Measurements from ENCODE around the gene GOLGA8K.
"Not testable (repeated sequence)": the region's sequence is repeated elsewhere in the genome, so short reads cannot be mapped to it uniquely, and the experiment has no call there.

Gene GOLGA8K

GRCh38 chr15:32373707-32374106 lies 29.4 kb downstream of the GOLGA8K start:
- H4K8ac ChIP-seq (ENCODE audit: low read depth, low read length); H3K4me3 ChIP-seq (ENCODE audit: low read length); H3K36me3 ChIP-seq (ENCODE audit: control insufficient read depth, insufficient read depth, low read length); H3K79me2 ChIP-seq (ENCODE audit: control insufficient read depth, insufficient read depth, low read length); DNase-seq; H3K56ac ChIP-seq (ENCODE audit: low read length); H3K9ac ChIP-seq (ENCODE audit: low read length); H2AK5ac ChIP-seq (ENCODE audit: low read length); H2BK120ac ChIP-seq (ENCODE audit: low read depth, low read length); H3K4me1 ChIP-seq (ENCODE audit: control insufficient read depth, low read depth, low read length); H3K79me1 ChIP-seq (ENCODE audit: low read length); H4K5ac ChIP-seq (ENCODE audit: low read length); H3K18ac ChIP-seq (ENCODE audit: low read length); H3K23ac ChIP-seq (ENCODE audit: low read length); H3K4ac ChIP-seq (ENCODE audit: low read depth, low read length); H3K4me2 ChIP-seq (ENCODE audit: low read length); H3K27me3 ChIP-seq (ENCODE audit: insufficient read depth, low read length, poor library complexity); H3K27ac ChIP-seq (ENCODE audit: low read depth, low read length); H2BK5ac ChIP-seq (ENCODE audit: low read length); H2BK15ac ChIP-seq (replicated peaks; ENCODE audit: low read depth): not testable (repeated sequence)
- WGBS (ENCODE audit: extremely low coverage, insufficient coverage, low lambda C conversion rate): no CpG with 5 or more reads among the region's 6 CpGs

- not testable (repeated sequence) for H3K4ac ChIP-seq (ENCODE audit: low read depth, low read length); H3K79me1 ChIP-seq (ENCODE audit: low read length); H3K79me2 ChIP-seq (ENCODE audit: control insufficient read depth, insufficient read depth, low read length); H3K4me1 ChIP-seq (ENCODE audit: control insufficient read depth, low read depth, low read length); H3K4me2 ChIP-seq (ENCODE audit: low read length); H3K27me3 ChIP-seq (ENCODE audit: insufficient read depth, low read length, poor library complexity); H3K27ac ChIP-seq (ENCODE audit: low read depth, low read length); H2BK120ac ChIP-seq (ENCODE audit: low read depth, low read length); H4K5ac ChIP-seq (ENCODE audit: low read length); H3K9ac ChIP-seq (ENCODE audit: low read length); H3K23ac ChIP-seq (ENCODE audit: low read length); H3K4me3 ChIP-seq (ENCODE audit: low read length); H2BK15ac ChIP-seq (replicated peaks; ENCODE audit: low read depth); H3K56ac ChIP-seq (ENCODE audit: low read length); H3K18ac ChIP-seq (ENCODE audit: low read length); H2BK5ac ChIP-seq (ENCODE audit: low read length); H4K8ac ChIP-seq (ENCODE audit: low read depth, low read length); H3K36me3 ChIP-seq (ENCODE audit: control insufficient read depth, insufficient read depth, low read length); DNase-seq; H2AK5ac ChIP-seq (ENCODE audit: low read length)
- no CpG with 5 or more reads among the region's 5 CpGs for WGBS (ENCODE audit: extremely low coverage, insufficient coverage, low lambda C conversion rate)
Measured at GRCh38 chr15:32372075-32372474, 31.0 kb downstream of the GOLGA8K start.

GRCh38 chr15:32370526-32370925 lies 32.6 kb downstream of the GOLGA8K start:
- not testable (repeated sequence) for H3K4ac ChIP-seq (ENCODE audit: low read depth, low read length); H2BK120ac ChIP-seq (ENCODE audit: low read depth, low read length); H3K79me1 ChIP-seq (ENCODE audit: low read length); H2BK15ac ChIP-seq (replicated peaks; ENCODE audit: low read depth); H4K8ac ChIP-seq (ENCODE audit: low read depth, low read length); H3K4me2 ChIP-seq (ENCODE audit: low read length); H2AK5ac ChIP-seq (ENCODE audit: low read length); H3K23ac ChIP-seq (ENCODE audit: low read length); H3K27me3 ChIP-seq (ENCODE audit: insufficient read depth, low read length, poor library complexity); H3K18ac ChIP-seq (ENCODE audit: low read length); H3K79me2 ChIP-seq (ENCODE audit: control insufficient read depth, insufficient read depth, low read length); H4K5ac ChIP-seq (ENCODE audit: low read length); H3K4me3 ChIP-seq (ENCODE audit: low read length); H2BK5ac ChIP-seq (ENCODE audit: low read length); H3K4me1 ChIP-seq (ENCODE audit: control insufficient read depth, low read depth, low read length); H3K56ac ChIP-seq (ENCODE audit: low read length); H3K27ac ChIP-seq (ENCODE audit: low read depth, low read length); H3K9ac ChIP-seq (ENCODE audit: low read length); H3K36me3 ChIP-seq (ENCODE audit: control insufficient read depth, insufficient read depth, low read length); DNase-seq
- no CpG with 5 or more reads among the region's 9 CpGs for WGBS (ENCODE audit: extremely low coverage, insufficient coverage, low lambda C conversion rate)

- not testable (repeated sequence) for H2BK15ac ChIP-seq (replicated peaks; ENCODE audit: low read depth); H3K27ac ChIP-seq (ENCODE audit: low read depth, low read length); H3K4me1 ChIP-seq (ENCODE audit: control insufficient read depth, low read depth, low read length); H4K8ac ChIP-seq (ENCODE audit: low read depth, low read length); DNase-seq; H2BK120ac ChIP-seq (ENCODE audit: low read depth, low read length); H3K79me1 ChIP-seq (ENCODE audit: low read length); H3K36me3 ChIP-seq (ENCODE audit: control insufficient read depth, insufficient read depth, low read length); H3K4ac ChIP-seq (ENCODE audit: low read depth, low read length); H4K5ac ChIP-seq (ENCODE audit: low read length); H2BK5ac ChIP-seq (ENCODE audit: low read length); H3K4me2 ChIP-seq (ENCODE audit: low read length); H3K18ac ChIP-seq (ENCODE audit: low read length); H3K56ac ChIP-seq (ENCODE audit: low read length); H3K79me2 ChIP-seq (ENCODE audit: control insufficient read depth, insufficient read depth, low read length); H3K23ac ChIP-seq (ENCODE audit: low read length); H2AK5ac ChIP-seq (ENCODE audit: low read length); H3K9ac ChIP-seq (ENCODE audit: low read length); H3K27me3 ChIP-seq (ENCODE audit: insufficient read depth, low read length, poor library complexity); H3K4me3 ChIP-seq (ENCODE audit: low read length)
- no CpG with 5 or more reads among the region's 2 CpGs for WGBS (ENCODE audit: extremely low coverage, insufficient coverage, low lambda C conversion rate)
Measured at GRCh38 chr15:32370064-32370463, 33.0 kb downstream of the GOLGA8K start.

- not testable (repeated sequence) for H2BK15ac ChIP-seq (replicated peaks; ENCODE audit: low read depth); H3K79me1 ChIP-seq (ENCODE audit: low read length); H3K4me2 ChIP-seq (ENCODE audit: low read length); DNase-seq; H3K36me3 ChIP-seq (ENCODE audit: control insufficient read depth, insufficient read depth, low read length); H2BK120ac ChIP-seq (ENCODE audit: low read depth, low read length); H2BK5ac ChIP-seq (ENCODE audit: low read length); H3K27me3 ChIP-seq (ENCODE audit: insufficient read depth, low read length, poor library complexity); H3K27ac ChIP-seq (ENCODE audit: low read depth, low read length); H4K8ac ChIP-seq (ENCODE audit: low read depth, low read length); H3K9ac ChIP-seq (ENCODE audit: low read length); H3K4me1 ChIP-seq (ENCODE audit: control insufficient read depth, low read depth, low read length); H2AK5ac ChIP-seq (ENCODE audit: low read length); H3K4me3 ChIP-seq (ENCODE audit: low read length); H3K4ac ChIP-seq (ENCODE audit: low read depth, low read length); H3K56ac ChIP-seq (ENCODE audit: low read length); H3K18ac ChIP-seq (ENCODE audit: low read length); H3K23ac ChIP-seq (ENCODE audit: low read length); H4K5ac ChIP-seq (ENCODE audit: low read length); H3K79me2 ChIP-seq (ENCODE audit: control insufficient read depth, insufficient read depth, low read length)
- no CpG with 5 or more reads among the region's 7 CpGs for WGBS (ENCODE audit: extremely low coverage, insufficient coverage, low lambda C conversion rate)
Measured at GRCh38 chr15:32366492-32366891, 36.6 kb downstream of the GOLGA8K start.

GRCh38 chr15:32365955-32366354 lies 37.1 kb downstream of the GOLGA8K start:
- H3K4ac ChIP-seq (ENCODE audit: low read depth, low read length); H3K4me1 ChIP-seq (ENCODE audit: control insufficient read depth, low read depth, low read length); H3K18ac ChIP-seq (ENCODE audit: low read length); H3K79me1 ChIP-seq (ENCODE audit: low read length); H4K5ac ChIP-seq (ENCODE audit: low read length); H3K23ac ChIP-seq (ENCODE audit: low read length); DNase-seq; H2BK5ac ChIP-seq (ENCODE audit: low read length); H2AK5ac ChIP-seq (ENCODE audit: low read length); H3K9ac ChIP-seq (ENCODE audit: low read length); H2BK15ac ChIP-seq (replicated peaks; ENCODE audit: low read depth); H2BK120ac ChIP-seq (ENCODE audit: low read depth, low read length); H3K36me3 ChIP-seq (ENCODE audit: control insufficient read depth, insufficient read depth, low read length); H3K27me3 ChIP-seq (ENCODE audit: insufficient read depth, low read length, poor library complexity); H4K8ac ChIP-seq (ENCODE audit: low read depth, low read length); H3K4me3 ChIP-seq (ENCODE audit: low read length); H3K56ac ChIP-seq (ENCODE audit: low read length); H3K27ac ChIP-seq (ENCODE audit: low read depth, low read length); H3K79me2 ChIP-seq (ENCODE audit: control insufficient read depth, insufficient read depth, low read length); H3K4me2 ChIP-seq (ENCODE audit: low read length): not testable (repeated sequence)
- WGBS (ENCODE audit: extremely low coverage, insufficient coverage, low lambda C conversion rate): no CpG with 5 or more reads among the region's 10 CpGs

All from mesendoderm (in vitro differentiated cells).